ENCODE data around the gene TPCN2.

Gene TPCN2

GRCh38 chr11:69039501-69039900 is 9.2 kb upstream of the TPCN2 start:
- no peak for DNase-seq

DNA sequence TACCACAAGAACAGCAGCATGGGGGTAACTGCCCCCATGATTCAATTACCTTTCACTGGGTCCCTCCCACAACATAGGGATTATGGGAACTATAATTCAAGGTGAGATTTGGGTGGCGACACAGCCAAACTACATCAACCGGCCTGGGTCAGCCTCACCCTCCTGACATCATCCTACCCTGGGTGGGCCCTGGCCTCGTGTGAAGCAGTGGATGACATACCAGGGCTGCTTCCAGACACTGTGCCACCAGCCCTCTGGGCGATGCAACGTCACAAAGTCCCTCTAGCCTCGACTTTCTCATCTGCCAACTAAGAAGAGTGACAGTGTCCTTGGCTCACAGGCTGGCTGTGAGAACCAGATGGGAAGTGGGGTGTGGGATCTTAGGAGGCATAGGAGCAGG is 8.7 kb upstream of the TPCN2 start:
- no peak for DNase-seq

- no peak for DNase-seq
Observed at GRCh38 chr11:69040581-69041260, 8.0 kb upstream of the TPCN2 start.

- DNase-seq = no peak
Observed at GRCh38 chr11:69041516-69041915, 7.2 kb upstream of the TPCN2 start.

- no peak for DNase-seq
Observed at GRCh38 chr11:69044111-69045013, 4.4 kb upstream of the TPCN2 start.

DNA sequence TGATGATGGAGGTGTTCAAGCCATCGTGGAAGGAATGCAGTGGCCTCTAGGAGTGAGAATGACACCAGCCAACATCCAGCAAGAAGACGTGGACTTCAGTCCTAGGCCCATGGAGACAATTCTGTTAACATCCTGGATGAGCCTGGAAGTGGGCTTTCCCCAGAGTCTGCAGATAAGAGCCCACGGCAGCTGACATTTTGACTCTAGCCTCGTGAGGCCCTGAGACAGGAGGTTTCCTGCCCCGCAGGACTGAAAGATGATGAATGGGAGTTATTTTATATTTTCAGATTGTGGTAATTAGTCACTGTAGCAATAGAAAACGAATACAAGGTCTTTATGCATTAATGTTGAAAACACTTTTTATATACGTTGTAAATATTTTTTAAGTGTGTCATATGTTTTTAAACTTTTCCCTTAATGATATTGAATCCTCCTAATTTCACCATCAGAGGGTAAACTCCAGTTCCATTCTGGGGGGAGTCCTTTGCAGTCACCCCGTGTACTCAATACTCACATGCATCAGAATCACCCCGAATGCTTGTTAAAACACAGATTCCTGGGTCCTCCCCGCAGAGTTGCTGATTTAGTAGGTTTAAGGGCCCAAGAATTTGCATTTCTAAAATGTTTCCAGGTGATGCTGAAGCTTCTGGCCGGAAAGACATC is 570 bp upstream of the TPCN2 start:
- DNase-seq = no peak

- no peak for DNase-seq
Observed at GRCh38 chr11:69049490-69049867, 747 bp downstream of the TPCN2 start.

DNA sequence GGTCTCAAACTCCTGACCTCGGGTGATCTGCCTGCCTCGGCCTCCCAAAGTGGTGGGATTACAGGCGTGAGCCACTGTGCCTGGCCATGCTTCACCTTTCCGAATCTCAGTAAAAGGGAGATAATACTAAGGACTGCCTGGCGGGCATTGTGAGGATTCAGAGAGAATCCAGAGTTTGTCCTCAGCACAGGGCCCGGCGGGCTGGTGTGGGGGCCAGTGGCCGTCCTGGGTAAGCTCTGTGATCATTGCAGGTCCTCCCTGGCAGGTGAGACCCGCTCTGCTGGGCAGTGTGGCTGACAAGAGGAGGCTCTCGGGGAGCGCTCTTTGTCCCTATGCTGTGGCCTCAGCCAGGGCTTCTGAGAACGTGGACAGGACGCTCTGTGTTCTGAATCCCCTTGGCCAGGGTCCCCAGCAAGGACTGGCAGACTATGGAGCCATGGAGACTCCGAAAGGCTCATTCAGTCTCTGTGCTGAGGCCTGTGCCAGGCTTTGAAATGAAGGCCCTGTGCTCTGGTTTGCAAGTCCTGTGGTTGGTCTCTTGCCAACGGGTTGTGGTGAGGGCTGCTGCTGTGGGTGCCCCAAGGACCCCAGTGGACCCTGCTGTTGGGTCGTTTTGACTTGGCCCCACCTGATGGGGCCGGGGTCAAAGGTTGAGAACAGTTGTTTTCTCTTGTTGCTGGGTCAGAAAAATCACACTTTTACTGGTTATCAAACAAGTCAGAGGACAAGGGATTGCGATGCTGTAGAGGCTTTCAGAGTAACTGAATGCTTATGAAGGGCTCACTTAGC is 2.1 kb downstream of the TPCN2 start:
- DNase-seq = no peak

GRCh38 chr11:69051381-69052342 is 2.9 kb downstream of the TPCN2 start:
- DNase-seq = no peak

GRCh38 chr11:69052343-69053168 is 3.8 kb downstream of the TPCN2 start:
- no peak for DNase-seq

DNA sequence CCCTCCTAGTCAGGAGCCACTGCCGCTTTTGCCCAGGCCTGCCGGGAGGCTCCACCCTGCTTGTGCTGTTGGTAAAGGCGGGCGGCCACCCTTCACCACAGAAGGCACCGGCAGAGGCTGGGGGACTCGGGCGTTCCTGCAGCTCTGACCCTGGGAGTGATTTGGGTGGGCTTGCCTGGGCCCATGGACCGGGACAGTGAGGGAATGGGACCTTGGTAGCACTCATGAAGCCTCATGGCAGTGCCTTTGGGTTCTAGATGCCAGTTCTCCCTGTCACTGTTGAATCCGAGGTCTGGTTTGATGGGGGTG is 4.4 kb downstream of the TPCN2 start:
- DNase-seq = no peak

- no peak for DNase-seq
Observed at GRCh38 chr11:69053546-69054396, 5.0 kb downstream of the TPCN2 start.

GRCh38 chr11:69054397-69055211 is 5.9 kb downstream of the TPCN2 start:
- no peak for DNase-seq

- DNase-seq = no peak
Observed at GRCh38 chr11:69055212-69055586, 6.5 kb downstream of the TPCN2 start.

GRCh38 chr11:69055598-69056516 is 7.1 kb downstream of the TPCN2 start:
- no peak for DNase-seq

DNA sequence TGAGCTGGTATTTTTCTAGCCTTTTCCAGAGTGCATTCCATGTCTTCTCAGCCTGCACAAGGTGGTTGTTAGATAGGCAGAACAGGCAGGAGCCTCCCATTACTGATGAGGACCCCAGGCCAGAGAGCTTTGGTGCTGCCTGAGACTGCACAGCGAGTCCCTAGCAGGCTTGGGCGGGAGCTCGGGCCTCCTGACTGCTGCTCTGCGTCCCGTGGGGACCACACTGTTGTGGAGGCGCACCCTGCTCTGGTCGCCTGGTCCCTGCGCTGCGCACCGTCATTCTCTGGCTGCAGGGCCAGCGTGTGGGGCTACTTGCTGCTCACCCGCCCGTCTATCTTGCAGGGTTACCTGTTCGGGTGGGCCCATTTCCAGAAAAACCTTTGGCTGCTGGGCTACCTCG is 8.5 kb downstream of the TPCN2 start:
- no peak for DNase-seq

DNA sequence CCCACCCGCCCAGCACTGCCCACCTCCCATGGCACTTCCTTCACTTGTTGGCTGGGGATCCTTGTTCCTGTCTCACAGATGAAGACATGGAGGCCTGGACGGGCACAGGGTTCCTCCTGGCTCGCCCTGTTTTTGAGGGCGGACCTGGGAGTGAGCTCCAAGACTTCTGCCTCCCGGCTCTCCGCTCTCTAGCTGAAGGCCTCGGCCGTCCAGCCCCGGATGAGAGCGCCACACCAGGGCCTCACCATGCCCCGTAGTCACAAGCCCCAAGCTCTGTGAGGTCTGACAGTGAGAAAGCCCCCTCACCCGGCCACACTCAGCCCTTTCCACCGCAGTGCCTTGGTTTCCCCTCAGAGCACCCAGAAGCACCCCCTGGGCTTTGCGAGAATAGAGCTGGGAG is 9.1 kb downstream of the TPCN2 start:
- no peak for DNase-seq

All from activated CD4-positive, CD25-positive, alpha-beta regulatory T cell treated with anti-CD3 and anti-CD28 coated beads, Interleukin-2, amount 50 U/mL, for 72 hours (primary cell).